ENCODE data around the gene SLC29A1. TPM values are rescaled to one million over a fixed set of nuclear protein-coding genes. Genes with fewer than 3 reads are reported as not detected.

SLC29A1 gene
- total RNA-seq, 1 experiment from 2014 or later: 54.7 TPM

- ChIA-PET CTCF (no interaction called here), POLR2A (ENCODE audit: unreplicated experiment) (no interaction called here)
- H3K9me3 ChIP-seq (ENCODE audit: low read length): no peaks in the 10 kb centered on the region
- BruUV-seq (replicated peaks): no TSS peak
- peak overlapping the region; percentile 90 for H3K4me2 ChIP-seq (ENCODE audit: low read length)
- H4K20me1 ChIP-seq (ENCODE audit: low read length): peaks cover 71% of the 10 kb centered on the region
- H2AFZ ChIP-seq (ENCODE audit: low read length): no peak overlapping the region
- no peak for TF ChIP-seq EZH2 (IDR thresholded peaks at IDR 0.05; ENCODE audit: low read length, unreplicated experiment)
- TF ChIP-seq CTCF (conservative IDR thresholded peaks at IDR 0.05; ENCODE audit: low read depth, low read length): no peak
- peak overlapping the region; percentile 96; the same call in 1 of the 2 replicates for H3K9ac ChIP-seq (ENCODE audit: low read length)
- H3K79me2 ChIP-seq (ENCODE audit: low read length): peaks cover 59% of the 10 kb centered on the region
- H3K36me3 ChIP-seq (ENCODE audit: low read depth, low read length): peaks cover 67% of the 10 kb centered on the region
- DNase-seq: no peak
- H3F3A ChIP-seq (ENCODE audit: low read length, unreplicated experiment): peaks cover 51% of the 10 kb centered on the region
- peak overlapping the region; percentile 99 for H3K4me3 ChIP-seq (ENCODE audit: low read length)
- H3K27me3 ChIP-seq (ENCODE audit: low read length): no peaks in the 10 kb centered on the region
- intact Hi-C loops (cut with micrococcal nuclease): no loop called here
- H3K27ac ChIP-seq (ENCODE audit: low read length): no peak overlapping the region
- no peak for ATAC-seq
- H3K4me1 ChIP-seq (ENCODE audit: insufficient read depth, low read length): peaks cover 39% of the 10 kb centered on the region
- H3K9me2 ChIP-seq (replicated peaks; ENCODE audit: low read length): no peaks in the 10 kb centered on the region
These were observed 25.8 kb downstream of the SLC29A1 start for GRCh38 chr6:44249082-44249748.

GRCh38 chr6:44250067-44250717 is 26.8 kb downstream of the SLC29A1 start:
- Histone ChIP-seq H3F3A (ENCODE audit: low read length, unreplicated experiment) (peaks cover 57% of the 10 kb centered on the region), H3K4me1 (ENCODE audit: insufficient read depth, low read length) (peaks cover 37% of the 10 kb centered on the region), H4K20me1 (ENCODE audit: low read length) (peaks cover 77% of the 10 kb centered on the region), H3K27me3 (ENCODE audit: low read length) (no peaks in the 10 kb centered on the region), H3K9me3 (ENCODE audit: low read length) (no peaks in the 10 kb centered on the region), H3K9me2 (replicated peaks; ENCODE audit: low read length) (no peaks in the 10 kb centered on the region), H3K79me2 (ENCODE audit: low read length) (peaks cover 59% of the 10 kb centered on the region), H2AFZ (ENCODE audit: low read length) (no peak overlapping the region), H3K4me2 (ENCODE audit: low read length) (peak overlapping the region; percentile 90), H3K36me3 (ENCODE audit: low read depth, low read length) (peaks cover 74% of the 10 kb centered on the region), H3K9ac (ENCODE audit: low read length) (no peak overlapping the region), H3K27ac (ENCODE audit: low read length) (no peak overlapping the region), H3K4me3 (ENCODE audit: low read length) (peak overlapping the region; percentile 99; the same call in 1 of the 2 replicates)
- BruUV-seq (replicated peaks): no TSS peak
- DNase-seq (no peak), ATAC-seq (no peak)
- TF ChIP-seq EZH2 (IDR thresholded peaks at IDR 0.05; ENCODE audit: low read length, unreplicated experiment) (no peak), CTCF (conservative IDR thresholded peaks at IDR 0.05; ENCODE audit: low read depth, low read length) (no peak), EZH2phosphoT487 (IDR thresholded peaks at IDR 0.05; ENCODE audit: borderline replicate concordance, low read length) (no peak)
- intact Hi-C loops (cut with micrococcal nuclease): no loop called here
- CTCF ChIA-PET: no interaction called here
- POLR2A ChIA-PET (ENCODE audit: unreplicated experiment): interaction anchor here (0.6 kb wide), 1 partner anchor 11 kb away, joined by 3 read pairs; no protein-coding TSS in a partner anchor

- Histone ChIP-seq H3K4me3 (ENCODE audit: low read length) (peak overlapping the region; percentile 99; the same call in 1 of the 2 replicates), H3K4me2 (ENCODE audit: low read length) (peak overlapping the region; percentile 90), H3K9me2 (replicated peaks; ENCODE audit: low read length) (no peaks in the 10 kb centered on the region), H4K20me1 (ENCODE audit: low read length) (peaks cover 82% of the 10 kb centered on the region), H3K27me3 (ENCODE audit: low read length) (no peaks in the 10 kb centered on the region), H3K36me3 (ENCODE audit: low read depth, low read length) (peaks cover 74% of the 10 kb centered on the region), H3K9me3 (ENCODE audit: low read length) (no peaks in the 10 kb centered on the region), H3K27ac (ENCODE audit: low read length) (no peak overlapping the region), H3F3A (ENCODE audit: low read length, unreplicated experiment) (peaks cover 61% of the 10 kb centered on the region), H3K4me1 (ENCODE audit: insufficient read depth, low read length) (peaks cover 35% of the 10 kb centered on the region), H3K9ac (ENCODE audit: low read length) (no peak overlapping the region), H2AFZ (ENCODE audit: low read length) (no peak overlapping the region), H3K79me2 (ENCODE audit: low read length) (peaks cover 62% of the 10 kb centered on the region)
- CTCF ChIA-PET: no interaction called here
- intact Hi-C loops (cut with micrococcal nuclease): no loop called here
- ATAC-seq (no peak), DNase-seq (no peak)
- POLR2A ChIA-PET (ENCODE audit: unreplicated experiment): interaction anchor here (0.6 kb wide), 1 partner anchor 11 kb away, joined by 3 read pairs; no protein-coding TSS in a partner anchor
- no TSS peak for BruUV-seq (replicated peaks)
- no peak for TF ChIP-seq CTCF (conservative IDR thresholded peaks at IDR 0.05; ENCODE audit: low read depth, low read length)
- TF ChIP-seq EZH2 (IDR thresholded peaks at IDR 0.05; ENCODE audit: low read length, unreplicated experiment): no peak
- no peak for TF ChIP-seq EZH2phosphoT487 (IDR thresholded peaks at IDR 0.05; ENCODE audit: borderline replicate concordance, low read length)
These were observed 27.3 kb downstream of the SLC29A1 start for GRCh38 chr6:44250718-44251123.
